WTC11 (cell line): Measurements from ENCODE around the gene GBP1.

Source experiments
- NFE2L1 ChIP-seq: sonication (generic); formaldehyde crosslinking; IDR thresholded peaks from 2 replicates; pipeline ENCODE4 v1.8.1; 2023; ENCODE audit warnings: missing genetic modification reagents
- NR2C2 ChIP-seq: sonication (generic); formaldehyde crosslinking; IDR thresholded peaks from 2 replicates; pipeline ENCODE4 v1.8.0; 2022; ENCODE audit warnings: mild to moderate bottlenecking, missing genetic modification reagents
- SP1 ChIP-seq: sonication (generic); formaldehyde crosslinking; conservative IDR thresholded peaks from 2 replicates; pipeline ENCODE4 v1.8.1; 2022; ENCODE audit warnings: missing genetic modification reagents
- ZNF232 ChIP-seq: sonication (generic); formaldehyde crosslinking; IDR thresholded peaks from 2 replicates; pipeline ENCODE4 v1.8.0; 2022; ENCODE audit warnings: mild to moderate bottlenecking, missing genetic modification reagents
- ZNF317 ChIP-seq: sonication (generic); formaldehyde crosslinking; IDR thresholded peaks from 2 replicates; pipeline ENCODE4 v1.8.1; 2023; ENCODE audit warnings: low read depth, mild to moderate bottlenecking, moderate library complexity, missing genetic modification reagents, borderline replicate concordance
- TF ChIP-seq, protein P1 (sequence below): fragments of 200-600 bp; IDR thresholded peaks from 2 replicates; pipeline ENCODE4 v1.8.0; 2022; ENCODE audit warnings: antibody characterized with exemption

DNA sequence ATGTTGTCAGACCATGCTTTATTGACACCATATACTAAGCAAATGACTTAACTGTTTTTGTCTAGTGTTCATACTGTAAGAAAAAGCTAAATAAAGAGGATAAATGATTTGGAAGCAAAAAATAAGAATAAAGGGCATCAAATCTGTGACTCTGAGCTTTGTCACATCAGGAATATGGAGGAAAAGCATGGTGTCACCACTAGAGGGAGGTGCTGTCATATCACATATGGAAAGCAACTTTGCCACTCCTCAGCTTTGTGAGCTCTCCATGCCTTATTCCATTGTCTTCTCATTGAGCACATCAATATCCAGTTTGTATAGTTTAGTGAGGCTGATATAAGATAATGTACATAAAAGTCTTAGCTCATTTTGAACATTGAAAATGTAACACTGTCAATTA, 20.8 kb upstream of the GBP1 start:
- TF ChIP-seq, protein P1, sequence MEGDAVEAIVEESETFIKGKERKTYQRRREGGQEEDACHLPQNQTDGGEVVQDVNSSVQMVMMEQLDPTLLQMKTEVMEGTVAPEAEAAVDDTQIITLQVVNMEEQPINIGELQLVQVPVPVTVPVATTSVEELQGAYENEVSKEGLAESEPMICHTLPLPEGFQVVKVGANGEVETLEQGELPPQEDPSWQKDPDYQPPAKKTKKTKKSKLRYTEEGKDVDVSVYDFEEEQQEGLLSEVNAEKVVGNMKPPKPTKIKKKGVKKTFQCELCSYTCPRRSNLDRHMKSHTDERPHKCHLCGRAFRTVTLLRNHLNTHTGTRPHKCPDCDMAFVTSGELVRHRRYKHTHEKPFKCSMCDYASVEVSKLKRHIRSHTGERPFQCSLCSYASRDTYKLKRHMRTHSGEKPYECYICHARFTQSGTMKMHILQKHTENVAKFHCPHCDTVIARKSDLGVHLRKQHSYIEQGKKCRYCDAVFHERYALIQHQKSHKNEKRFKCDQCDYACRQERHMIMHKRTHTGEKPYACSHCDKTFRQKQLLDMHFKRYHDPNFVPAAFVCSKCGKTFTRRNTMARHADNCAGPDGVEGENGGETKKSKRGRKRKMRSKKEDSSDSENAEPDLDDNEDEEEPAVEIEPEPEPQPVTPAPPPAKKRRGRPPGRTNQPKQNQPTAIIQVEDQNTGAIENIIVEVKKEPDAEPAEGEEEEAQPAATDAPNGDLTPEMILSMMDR = peak; percentile 72
- TF ChIP-seq ZNF232 (CRISPR knock-in tag) (no peak), NFE2L1 (CRISPR knock-in tag) (no peak), NR2C2 (CRISPR knock-in tag) (no peak), ZNF317 (no peak), SP1 (CRISPR knock-in tag) (no peak)
